GM23248 (cell line): ENCODE results near the gene ARNT2.

Experiments used
- EZH2 ChIP-seq: fragments of 200-600 bp; sonication (generic); IDR thresholded peaks from 2 replicates; pipeline ENCODE4 v1.6.1; 2018; ENCODE audit warnings: antibody characterized with exemption, mild to moderate bottlenecking; ENCODE audit not compliant: insufficient read depth, poor library complexity, severe bottlenecking
- EZH2phosphoT487 ChIP-seq: fragments of 200-600 bp; sonication (generic); IDR thresholded peaks from 2 replicates; pipeline ENCODE4 v1.6.1; 2018; ENCODE audit warnings: antibody characterized with exemption, moderate library complexity, mild to moderate bottlenecking, low read depth; ENCODE audit not compliant: insufficient read depth

DNA sequence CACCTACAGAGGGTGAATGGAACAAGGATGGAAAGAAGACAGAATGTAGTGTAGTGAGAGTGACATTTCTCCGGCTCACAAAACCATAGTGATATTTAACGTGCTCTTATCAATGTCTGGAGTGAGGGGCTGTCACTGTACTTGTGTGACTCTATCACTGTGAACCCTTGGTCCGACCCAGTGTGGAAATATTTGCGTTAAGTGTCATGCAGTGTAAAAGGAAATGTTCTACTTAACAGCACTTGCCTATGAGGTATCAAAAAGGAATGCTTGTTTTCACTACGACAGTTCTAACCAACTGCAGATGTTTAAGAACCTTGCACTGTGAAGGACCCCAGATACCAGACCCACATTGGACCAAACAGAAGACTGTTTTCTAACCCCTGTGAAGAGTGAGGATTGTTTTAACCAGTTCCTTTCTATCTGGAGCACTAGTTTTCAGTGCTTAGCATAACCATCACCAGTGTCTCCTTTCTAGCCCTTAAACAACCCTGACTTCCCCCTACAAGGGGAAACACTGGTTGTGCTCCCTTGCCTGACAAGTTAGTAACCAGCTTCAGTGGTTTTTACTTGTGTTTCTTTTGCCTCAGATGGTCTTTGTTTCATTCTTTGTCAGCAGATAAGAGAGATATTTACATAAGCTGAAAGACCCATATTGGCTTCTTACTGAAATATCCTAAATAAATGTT is 146.2 kb downstream of the ARNT2 start:
- TF ChIP-seq EZH2 (no peak), EZH2phosphoT487 (no peak)
